SJCRH30 (cell line): Measurements from ENCODE around the gene RER1. TPM values are rescaled to one million over a fixed set of nuclear protein-coding genes. Genes with fewer than 3 reads are reported as not detected.

Experiments
- DNase-seq, 2 experiments: peaks; one replicate each; pipeline ENCODE4 v3.0.0-alpha.2; 2015 to 2020
- H3K27ac ChIP-seq: fragments of 250-450 bp; sonication (Bioruptor Pico); 2 replicates; pipeline ENCODE4 v1.5.1; 2020; ENCODE audit warnings: mild to moderate bottlenecking, moderate library complexity
- H3K27me3 ChIP-seq: fragments of 250-450 bp; sonication (Bioruptor Pico); 2 replicates; pipeline ENCODE4 v1.5.1; 2020; ENCODE audit warnings: mild to moderate bottlenecking, moderate library complexity
- H3K36me3 ChIP-seq: fragments of 250-450 bp; sonication (Bioruptor Pico); 2 replicates; pipeline ENCODE4 v1.5.1; 2020; ENCODE audit warnings: mild to moderate bottlenecking, moderate library complexity
- H3K4me1 ChIP-seq: fragments of 250-450 bp; sonication (Bioruptor Pico); 2 replicates; pipeline ENCODE4 v1.5.1; 2020; ENCODE audit warnings: mild to moderate bottlenecking, moderate library complexity
- H3K4me3 ChIP-seq: fragments of 250-450 bp; sonication (Bioruptor Pico); 2 replicates; pipeline ENCODE4 v1.5.1; 2020; ENCODE audit warnings: mild to moderate bottlenecking, moderate library complexity
- H3K9me3 ChIP-seq: fragments of 250-450 bp; sonication (Bioruptor Pico); replicated peaks from 2 replicates; pipeline ENCODE4 v1.5.1; 2020; ENCODE audit warnings: mild to moderate bottlenecking, moderate library complexity
- total RNA-seq: library from RNA; depleted of rRNA; stranded (reverse); fragments of >200 nt; shearing (Covaris generic); gene quantifications from 2 replicates; pipeline ENCODE4 v1.2.3, GENCODE V29; 2014

Gene RER1
- total RNA-seq, 1 experiment from 2014 or later, result 145 TPM

DNA sequence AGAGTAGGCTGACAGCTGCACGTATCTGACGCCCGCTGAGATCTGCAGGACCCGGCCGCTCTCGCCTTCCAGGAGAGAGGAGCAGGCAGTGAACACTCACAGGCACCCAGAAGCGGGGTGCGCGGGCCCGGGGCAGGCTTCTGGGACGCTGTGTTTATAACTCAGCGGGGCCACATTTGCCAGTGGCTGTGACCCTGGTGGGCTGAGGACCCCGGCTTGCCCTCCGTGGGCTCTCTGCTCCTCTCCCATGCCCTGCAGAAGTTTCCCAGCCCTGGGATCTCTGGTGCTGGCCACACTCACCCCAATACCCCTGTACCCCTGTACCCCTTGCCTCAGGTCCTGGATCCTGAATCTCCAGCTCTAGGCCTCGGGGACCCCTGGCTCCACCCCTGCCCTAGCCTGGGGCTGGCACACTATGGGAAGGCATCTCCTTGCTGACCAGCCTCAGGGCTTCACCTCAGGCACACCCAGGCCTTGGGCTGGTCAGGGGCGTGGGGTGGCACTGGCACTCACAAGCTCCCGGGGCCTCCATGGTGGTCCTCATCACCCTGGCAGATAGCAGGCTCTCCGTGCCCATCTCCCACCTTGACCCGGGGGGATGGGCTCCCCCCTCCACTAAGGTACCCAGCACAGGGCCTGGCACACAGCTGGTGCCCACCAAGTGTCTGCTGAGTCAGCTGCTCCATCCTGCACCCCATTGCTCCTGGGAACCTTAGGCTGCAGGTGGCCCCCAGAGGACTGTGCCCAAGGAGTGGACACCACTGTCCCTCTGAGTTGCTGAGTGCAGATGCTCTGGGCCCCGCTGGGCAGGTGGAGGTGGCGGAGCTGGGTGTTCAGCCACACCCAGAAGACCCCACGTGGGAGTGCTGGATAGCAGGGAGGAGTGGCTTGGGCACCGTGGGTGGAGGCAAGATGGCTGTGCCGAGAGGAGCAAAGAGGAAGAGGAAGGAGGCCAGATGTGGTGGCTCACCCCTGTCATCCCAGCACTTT, 32.7 kb upstream of the RER1 start:
- DNase-seq, result no peak
- H3K4me1 ChIP-seq, result peaks cover 13% of the 10 kb centered on the region

DNA sequence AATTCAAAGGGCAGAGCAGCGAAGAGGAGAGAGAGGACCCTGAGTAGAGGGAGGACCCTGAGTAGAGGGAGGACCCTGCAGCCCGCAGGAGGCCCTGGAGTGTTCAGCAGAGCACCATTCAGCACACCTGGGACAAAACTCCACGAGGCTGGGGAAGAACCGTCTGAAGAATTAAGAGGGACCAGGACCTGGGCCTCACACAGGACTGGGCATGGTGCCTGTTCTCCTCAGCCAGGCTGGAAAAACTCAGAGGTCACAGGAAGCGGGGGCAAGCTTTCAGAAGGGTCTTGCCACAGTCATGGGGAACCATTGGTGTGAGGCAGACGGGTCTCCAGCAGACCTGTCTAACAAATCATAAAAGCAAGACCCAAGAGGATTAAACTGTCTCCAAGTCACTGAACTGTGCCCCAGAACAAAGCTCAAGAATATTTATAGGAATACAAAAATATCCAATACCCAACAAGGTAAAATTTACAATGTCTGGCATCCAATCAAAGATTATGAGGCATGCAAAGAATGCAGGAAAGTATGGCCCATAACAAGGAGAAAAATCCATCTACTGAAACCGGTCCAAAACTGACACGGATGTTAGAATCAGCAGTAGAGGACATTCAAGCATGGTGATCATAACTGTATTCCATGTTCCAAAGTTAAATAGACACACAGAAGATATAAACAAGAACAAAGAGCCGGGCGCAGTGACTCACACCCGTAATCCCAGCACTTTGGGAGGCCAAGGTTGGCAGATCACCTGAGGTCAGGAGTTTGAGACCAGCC, 30.9 kb upstream of the RER1 start:
- Histone ChIP-seq H3K36me3 (no peaks in the 10 kb centered on the region), H3K9me3 (peaks cover 10% of the 10 kb centered on the region; the same call in 1 of the 2 replicates), H3K4me3 (no peak overlapping the region), H3K4me1 (peaks cover under 1% of the 10 kb centered on the region; the same call in 1 of the 2 replicates), H3K27ac (no peak overlapping the region), H3K27me3 (no peaks in the 10 kb centered on the region)
- DNase-seq, result no peak

More for the DNA sequence above, 32.7 kb upstream of the RER1 start:
- Histone ChIP-seq H3K36me3 (no peaks in the 10 kb centered on the region), H3K27me3 (peaks cover 4% of the 10 kb centered on the region; the same call in 1 of the 2 replicates), H3K27ac (no peak overlapping the region), H3K9me3 (peaks cover 5% of the 10 kb centered on the region; the same call in 1 of the 2 replicates), H3K4me3 (no peak overlapping the region)

DNA sequence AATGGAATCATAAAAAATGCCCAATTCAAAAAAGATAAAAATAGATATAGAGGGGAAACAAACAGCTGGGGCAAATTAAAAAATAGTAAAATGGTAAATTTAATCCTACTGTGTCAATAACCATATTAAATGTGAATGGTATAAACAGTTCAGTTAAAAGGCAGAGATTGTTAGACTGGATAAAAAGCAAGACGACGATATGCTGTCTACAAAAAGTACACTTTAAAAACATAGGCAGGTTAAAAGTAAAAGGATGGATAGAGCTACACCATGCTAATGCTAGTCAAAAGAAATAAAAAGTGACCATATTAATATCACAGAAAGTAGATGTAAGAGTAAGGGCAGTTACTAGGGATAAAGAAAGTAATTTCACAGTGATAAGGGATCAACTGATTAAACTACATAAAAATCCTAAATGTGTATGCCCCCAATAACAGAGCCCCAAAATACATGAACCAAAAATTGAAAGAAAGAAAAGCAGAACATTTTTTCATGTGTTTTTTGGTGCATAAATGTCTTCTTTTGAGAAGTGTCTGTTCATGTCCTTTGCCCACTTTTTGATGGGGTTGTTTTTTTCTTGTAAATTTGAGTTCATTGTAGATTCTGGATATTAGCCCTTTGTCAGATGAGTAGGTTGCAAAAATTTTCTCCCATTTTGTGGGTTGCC, 27.7 kb upstream of the RER1 start:
- Histone ChIP-seq H3K9me3 (peaks cover 10% of the 10 kb centered on the region; the same call in 1 of the 2 replicates), H3K4me1 (no peaks in the 10 kb centered on the region), H3K27me3 (no peaks in the 10 kb centered on the region), H3K36me3 (no peaks in the 10 kb centered on the region), H3K27ac (no peak overlapping the region), H3K4me3 (no peak overlapping the region)
- no peak for DNase-seq

DNA sequence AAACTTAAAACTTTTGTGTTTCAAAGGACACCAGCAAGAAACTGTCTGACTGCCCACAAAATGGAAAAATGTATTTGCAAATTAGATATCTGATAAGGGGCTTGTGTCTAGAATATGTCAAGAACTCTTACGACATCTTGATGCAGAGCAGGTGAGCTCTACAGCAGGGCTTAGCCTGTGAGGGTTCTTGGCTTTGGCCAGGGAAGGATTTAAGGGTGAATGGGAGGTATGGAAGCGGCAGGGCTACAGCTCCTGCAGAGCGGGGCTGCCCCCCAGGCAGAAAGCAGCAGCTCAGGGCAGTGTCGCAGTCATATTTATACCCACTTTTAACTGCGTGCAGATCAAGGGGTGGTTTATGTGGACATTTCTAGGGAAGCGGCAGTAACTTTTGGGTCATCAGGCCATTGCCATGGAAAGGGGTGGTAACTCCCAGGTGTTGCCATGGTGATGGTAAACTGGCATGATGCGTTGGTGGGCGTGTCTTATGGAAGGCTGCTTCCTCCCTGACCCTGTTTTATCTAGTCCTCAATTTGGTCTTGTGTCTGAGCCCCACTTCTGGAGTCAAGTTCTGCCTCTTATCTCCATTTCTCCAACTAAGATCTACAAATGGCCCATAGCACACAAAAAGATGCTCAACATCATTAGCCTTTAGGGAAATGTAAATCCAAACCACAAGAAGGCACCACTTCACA, 23.4 kb upstream of the RER1 start:
- Histone ChIP-seq H3K4me3 (no peak overlapping the region), H3K27me3 (no peaks in the 10 kb centered on the region), H3K36me3 (no peaks in the 10 kb centered on the region; the same call in 1 of the 2 replicates), H3K4me1 (no peaks in the 10 kb centered on the region), H3K27ac (no peak overlapping the region), H3K9me3 (peaks cover 9% of the 10 kb centered on the region; the same call in 1 of the 2 replicates)
- no peak for DNase-seq

DNA sequence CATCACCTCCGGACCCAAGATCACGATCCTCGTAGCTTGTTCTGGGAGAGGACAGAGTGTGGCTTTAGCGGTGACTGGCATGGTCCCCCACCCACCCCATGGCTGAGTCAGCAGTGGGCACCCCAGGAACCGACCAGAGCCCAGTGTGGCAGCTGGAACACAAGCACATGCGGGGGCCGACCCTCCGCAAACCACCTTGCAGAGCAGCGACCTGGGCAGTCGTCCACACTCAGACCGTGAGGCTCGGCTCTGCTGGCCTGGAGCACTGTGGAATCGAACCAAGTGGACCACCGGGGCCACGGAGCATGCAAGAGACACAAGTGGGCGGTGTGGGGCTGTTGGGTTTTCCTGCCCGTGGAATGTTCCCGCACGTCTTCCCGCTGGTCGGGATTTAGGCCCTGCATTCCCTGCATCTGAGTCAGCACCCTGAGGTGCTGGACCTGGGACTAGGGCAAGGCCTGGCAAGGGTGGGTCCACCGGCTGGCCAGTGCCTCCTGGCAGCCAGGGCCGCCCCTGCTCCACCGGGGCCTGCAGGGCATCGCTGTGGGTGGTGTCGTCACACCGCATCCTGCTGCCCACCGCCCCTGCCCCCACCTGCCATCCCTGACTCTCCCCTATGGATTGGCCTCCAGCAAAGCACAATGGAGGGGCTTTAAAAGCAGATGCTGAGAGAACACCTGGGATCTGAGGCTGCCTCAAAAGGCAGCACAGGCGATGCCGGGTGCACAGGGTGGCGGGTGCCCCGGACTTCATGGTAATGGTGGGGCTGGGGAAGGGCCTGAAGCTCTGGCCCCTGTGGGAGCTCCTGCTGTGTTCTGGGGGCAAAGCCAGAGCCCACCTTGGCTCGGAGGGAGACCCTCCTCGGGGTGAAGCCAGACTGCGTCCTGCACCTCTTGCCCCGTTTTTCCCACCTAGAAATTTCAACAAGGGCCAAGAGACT, 18.8 kb upstream of the RER1 start:
- Histone ChIP-seq H3K4me3 (no peak overlapping the region), H3K36me3 (no peaks in the 10 kb centered on the region; the same call in 1 of the 2 replicates), H3K4me1 (no peaks in the 10 kb centered on the region; the same call in 1 of the 2 replicates), H3K27me3 (peaks cover 5% of the 10 kb centered on the region; the same call in 1 of the 2 replicates), H3K27ac (no peak overlapping the region), H3K9me3 (no peaks in the 10 kb centered on the region)
- no peak for DNase-seq

DNA sequence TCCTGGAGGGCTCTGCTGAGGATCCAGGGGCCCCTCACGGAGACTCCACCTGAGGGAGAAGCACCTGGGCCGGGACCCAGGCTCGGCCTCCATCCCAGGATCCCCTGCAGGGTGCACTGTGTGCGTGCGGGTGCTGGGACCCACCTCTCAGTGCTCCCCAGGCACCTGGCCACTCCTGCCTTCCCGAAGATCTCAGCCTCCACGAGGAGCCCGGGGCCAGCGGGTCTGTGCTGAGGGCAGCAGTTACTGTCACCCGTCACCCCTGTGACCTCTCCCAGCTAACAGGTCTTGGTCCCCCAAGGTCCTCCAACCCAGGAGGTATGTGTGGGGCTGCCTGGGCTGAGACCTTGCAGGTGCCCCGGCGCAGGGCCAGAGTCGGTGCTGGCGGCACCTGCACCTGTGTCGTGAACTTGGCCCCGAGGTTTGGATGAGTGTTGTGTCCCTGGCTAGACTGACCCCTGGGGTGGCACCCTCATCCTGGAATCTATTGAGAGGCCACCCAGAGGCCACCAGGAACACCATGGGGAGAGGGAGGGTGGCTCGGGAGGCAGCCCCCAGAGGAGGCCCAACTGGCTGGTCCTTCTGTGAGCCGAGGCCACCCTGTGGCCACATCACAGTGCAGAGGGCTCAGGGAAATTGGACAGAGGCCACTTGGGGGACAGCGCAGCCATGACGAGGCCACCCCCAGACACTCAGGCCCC, 17.9 kb upstream of the RER1 start:
- Histone ChIP-seq H3K4me1 (peaks cover 8% of the 10 kb centered on the region; the same call in 1 of the 2 replicates), H3K4me3 (no peak overlapping the region)
- DNase-seq, result no peak

DNA sequence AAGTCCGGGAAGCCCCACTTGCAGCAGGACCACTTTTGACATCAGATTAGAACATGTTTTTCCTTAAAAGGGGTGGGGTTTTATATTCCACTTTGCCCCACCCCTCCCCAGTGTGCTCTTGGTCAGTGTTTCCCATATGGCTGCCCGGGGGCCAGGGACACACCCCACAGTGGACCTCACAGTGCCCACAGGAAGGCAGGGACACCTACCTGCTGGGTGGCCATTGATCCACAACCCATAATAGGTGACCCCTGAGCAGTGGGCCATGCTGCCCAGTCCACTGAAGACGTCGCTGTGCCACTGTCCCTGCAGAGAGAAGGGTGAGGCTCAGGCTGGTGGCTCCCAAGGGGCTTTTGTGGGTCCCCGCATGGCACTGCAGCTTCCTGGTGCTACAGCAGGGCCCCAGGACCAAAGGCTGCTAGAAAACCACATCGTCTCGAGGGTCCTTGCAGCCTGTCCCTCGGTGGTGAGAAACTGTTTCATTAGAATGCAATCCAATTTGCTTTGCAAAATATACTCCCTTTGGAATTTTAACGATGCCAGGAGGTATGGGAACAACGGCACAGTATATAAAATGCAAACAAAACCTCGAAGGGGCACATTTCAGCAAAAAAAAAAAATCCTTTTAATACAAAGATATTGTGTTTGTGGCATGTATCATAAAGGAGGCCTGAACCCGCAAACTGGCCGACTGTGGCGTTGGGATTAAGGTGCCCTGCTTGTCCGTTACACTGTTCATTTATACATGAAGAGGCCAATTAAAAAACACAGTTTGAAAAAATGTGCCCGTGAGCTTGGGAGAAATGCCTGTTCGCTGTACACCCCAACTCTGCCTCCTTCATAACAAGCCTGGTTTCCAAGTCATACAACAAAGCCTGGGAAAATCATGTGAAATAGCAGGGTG, 17.1 kb upstream of the RER1 start:
- H3K36me3 ChIP-seq, result no peaks in the 10 kb centered on the region
- DNase-seq, result no peak
- peaks cover 16% of the 10 kb centered on the region for H3K4me1 ChIP-seq
- H3K9me3 ChIP-seq, result no peaks in the 10 kb centered on the region
- no peak overlapping the region for H3K27ac ChIP-seq
- no peak overlapping the region for H3K4me3 ChIP-seq
- H3K27me3 ChIP-seq, result peaks cover 14% of the 10 kb centered on the region; the same call in 1 of the 2 replicates

More for the DNA sequence above, 17.9 kb upstream of the RER1 start:
- peaks cover 10% of the 10 kb centered on the region; the same call in 1 of the 2 replicates for H3K27me3 ChIP-seq
- H3K27ac ChIP-seq, result no peak overlapping the region
- no peaks in the 10 kb centered on the region; the same call in 1 of the 2 replicates for H3K36me3 ChIP-seq
- no peaks in the 10 kb centered on the region for H3K9me3 ChIP-seq

DNA sequence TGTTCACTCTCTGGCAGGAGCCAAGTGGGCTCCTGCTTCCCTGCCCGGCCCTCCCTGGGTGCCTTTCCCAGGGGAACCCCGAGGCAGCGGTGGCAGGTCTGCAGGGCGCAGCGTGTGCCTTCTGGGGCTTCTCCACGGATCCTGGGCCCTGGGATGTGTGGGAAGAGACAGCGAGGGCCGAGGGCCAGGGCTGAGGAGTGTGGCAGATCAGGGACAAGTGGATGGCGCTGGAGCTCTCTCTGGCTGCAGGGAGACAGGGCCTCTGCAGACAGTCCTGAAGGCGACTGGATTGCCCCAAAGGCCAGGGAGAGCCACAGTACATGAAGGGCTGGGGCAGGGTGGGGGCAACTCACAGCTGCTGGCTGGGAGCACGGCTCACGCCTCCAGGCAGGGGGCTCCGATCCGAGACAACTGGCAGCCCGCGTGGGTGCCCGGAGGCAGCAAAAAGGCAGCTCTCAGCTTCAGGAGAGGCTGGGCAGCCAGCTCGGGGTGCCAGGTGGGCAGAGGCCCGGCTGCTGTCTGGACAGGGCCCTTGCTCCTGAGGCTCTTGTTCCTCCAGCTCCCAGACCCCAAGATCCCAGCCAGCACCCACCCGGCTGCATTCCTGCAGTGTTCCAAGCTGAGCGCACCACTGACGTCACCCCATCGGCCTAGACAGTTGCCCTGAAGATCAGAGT, 16.3 kb upstream of the RER1 start:
- H3K27me3 ChIP-seq, result peaks cover 14% of the 10 kb centered on the region; the same call in 1 of the 2 replicates
- no peaks in the 10 kb centered on the region for H3K9me3 ChIP-seq
- H3K4me3 ChIP-seq, result no peak overlapping the region
- H3K27ac ChIP-seq, result no peak overlapping the region
- no peaks in the 10 kb centered on the region for H3K36me3 ChIP-seq
- peaks cover 20% of the 10 kb centered on the region for H3K4me1 ChIP-seq
- DNase-seq, result no peak

DNA sequence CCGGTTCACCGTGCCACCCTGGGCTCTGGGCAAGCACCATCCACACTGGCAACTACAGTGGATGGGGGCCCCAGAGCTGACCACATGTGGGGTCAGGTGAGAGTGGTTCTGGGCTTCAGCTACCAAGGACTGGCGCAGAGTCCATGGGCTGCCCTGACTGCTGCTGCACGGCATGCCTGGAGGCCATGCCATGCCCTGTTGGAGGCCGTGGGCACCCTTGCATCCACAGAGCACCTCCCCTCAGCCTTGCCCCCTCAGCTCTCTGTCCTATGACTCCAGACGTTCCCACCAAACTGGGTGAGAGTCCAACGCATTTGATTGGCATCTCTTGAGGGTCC, 15.7 kb upstream of the RER1 start:
- Histone ChIP-seq H3K4me3 (no peak overlapping the region), H3K4me1 (peaks cover 20% of the 10 kb centered on the region), H3K27ac (no peak overlapping the region)

DNA sequence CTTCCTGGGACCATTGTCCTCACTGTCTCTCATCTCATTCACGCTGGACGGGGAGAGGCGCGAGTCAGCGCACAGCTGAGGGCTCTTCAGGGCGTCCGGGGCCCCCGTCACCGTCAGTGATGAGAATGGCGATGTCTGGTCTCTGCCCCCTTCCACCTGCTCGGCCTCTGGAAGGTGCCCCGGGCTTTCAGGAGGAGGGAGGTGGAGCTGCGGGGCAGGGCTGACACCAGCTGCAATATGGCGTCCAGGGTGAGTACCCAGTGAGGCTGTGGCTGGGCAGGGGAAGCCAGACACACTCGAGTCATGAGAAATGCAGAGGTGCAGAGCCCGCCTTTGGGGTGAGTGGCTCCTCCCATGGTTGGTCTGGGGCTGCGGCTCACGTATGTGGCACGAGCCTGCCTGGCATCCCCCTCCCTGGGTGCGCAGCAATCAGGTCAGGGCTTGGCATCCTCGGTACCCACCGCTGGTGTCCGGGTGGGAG, 15.3 kb upstream of the RER1 start:
- Histone ChIP-seq H3K4me1 (peaks cover 20% of the 10 kb centered on the region), H3K36me3 (no peaks in the 10 kb centered on the region), H3K9me3 (no peaks in the 10 kb centered on the region), H3K27ac (no peak overlapping the region), H3K4me3 (no peak overlapping the region), H3K27me3 (peaks cover 14% of the 10 kb centered on the region; the same call in 1 of the 2 replicates)
- no peak for DNase-seq

More for the DNA sequence above, 15.7 kb upstream of the RER1 start:
- peaks cover 14% of the 10 kb centered on the region; the same call in 1 of the 2 replicates for H3K27me3 ChIP-seq
- no peak for DNase-seq
- no peaks in the 10 kb centered on the region for H3K9me3 ChIP-seq
- no peaks in the 10 kb centered on the region for H3K36me3 ChIP-seq

DNA sequence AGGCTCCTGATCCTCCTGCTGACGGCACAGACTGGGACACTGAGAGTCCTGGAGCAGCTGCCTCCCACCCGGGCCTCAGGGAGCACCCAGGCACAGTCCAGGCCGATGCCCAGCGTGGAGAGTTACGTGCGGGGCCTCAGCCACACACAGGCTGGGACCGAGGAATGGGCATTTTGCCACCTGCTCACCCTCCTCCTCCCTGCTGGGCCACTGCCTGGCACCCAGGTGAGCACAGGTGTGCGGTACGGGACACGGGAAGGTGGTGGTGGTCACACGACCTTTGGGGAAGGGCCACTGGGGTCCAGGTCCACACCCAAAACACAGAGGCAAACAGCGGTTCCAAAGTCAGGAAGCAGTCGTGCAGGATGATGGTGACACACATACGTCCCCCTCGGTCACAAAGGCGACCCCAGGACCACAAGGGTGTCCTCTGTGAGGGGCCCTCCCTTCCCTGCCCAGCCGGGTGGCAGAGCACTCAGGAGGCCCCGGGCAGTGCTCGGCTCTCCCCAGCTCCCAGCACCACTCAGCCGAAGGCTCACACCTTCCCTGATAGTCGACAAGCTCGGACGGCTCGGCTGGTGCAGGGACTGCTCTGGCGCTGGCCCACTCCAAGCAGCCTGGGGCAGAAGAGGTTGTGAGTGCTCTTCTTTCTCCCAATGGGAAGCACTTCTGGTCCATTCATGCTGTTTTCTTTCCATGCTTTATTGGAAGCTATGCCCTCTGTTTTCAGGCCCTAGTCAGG, 14.5 kb upstream of the RER1 start:
- Histone ChIP-seq H3K27me3 (peaks cover 14% of the 10 kb centered on the region; the same call in 1 of the 2 replicates), H3K9me3 (no peaks in the 10 kb centered on the region), H3K27ac (no peak overlapping the region), H3K4me3 (no peak overlapping the region), H3K36me3 (no peaks in the 10 kb centered on the region), H3K4me1 (peaks cover 20% of the 10 kb centered on the region)
- DNase-seq, result no peak
